RCC 7860 (cell line): Measurements from ENCODE around the gene GPR179.
"Not testable (repeated sequence)": the region's sequence is repeated elsewhere in the genome, so short reads cannot be mapped to it uniquely, and the experiment has no call there.

Experiments used
- DNase-seq: peaks from one replicate; pipeline ENCODE4 v3.0.0-alpha.2; 2015; ENCODE audit warnings: low spot score
- FAIRE-seq: peaks from 2 replicates; lab custom pipeline; 2012; peaks lifted over from hg19 to GRCh38; lab: Jason Lieb, UNC

The GPR179 gene

DNA sequence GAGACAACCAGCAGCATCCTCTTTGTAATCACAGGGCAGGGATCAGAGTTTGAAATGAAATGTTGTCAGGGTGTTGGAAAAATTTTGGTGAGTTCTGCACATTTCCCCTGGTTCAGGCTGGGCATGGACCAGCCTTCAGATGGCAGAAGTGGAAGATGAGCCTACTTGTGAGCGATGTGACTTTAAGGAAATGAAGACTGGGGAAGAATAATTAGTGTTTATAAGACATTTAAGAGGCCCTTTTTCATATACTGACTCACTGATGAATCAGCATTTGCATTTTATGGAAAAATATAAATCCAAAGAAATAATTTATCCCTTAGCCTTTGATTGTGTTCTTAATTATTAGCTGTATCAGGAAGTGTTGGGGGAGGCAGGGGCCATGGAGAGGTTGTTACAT lies 20.9 kb downstream of the GPR179 start:
- FAIRE-seq, result no peak

GRCh38 chr17:38322156-38322779 lies 21.5 kb downstream of the GPR179 start:
- peak; percentile 7 for DNase-seq

More for the DNA sequence above, 20.9 kb downstream of the GPR179 start:
- no peak for DNase-seq

DNA sequence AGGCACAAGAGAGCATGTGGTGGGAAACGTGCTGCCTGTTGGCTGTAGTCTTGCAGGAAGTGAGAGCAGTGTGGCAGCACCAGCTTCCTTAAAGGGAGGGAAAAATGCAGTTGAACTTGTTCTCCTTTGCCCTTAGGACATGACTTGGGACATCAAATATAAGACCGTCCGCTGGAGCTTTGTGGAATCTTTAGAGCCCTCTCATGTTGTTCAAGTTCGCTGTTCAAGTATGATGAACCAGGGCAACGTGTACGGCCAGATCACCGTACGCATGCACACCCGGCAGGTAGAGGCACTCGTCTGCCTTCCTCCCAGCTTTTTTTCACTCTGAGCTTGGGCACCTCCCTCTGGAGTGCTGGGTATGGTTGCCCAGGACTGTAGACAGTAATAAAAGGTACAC lies 23.3 kb downstream of the GPR179 start:
- DNase-seq (no peak), FAIRE-seq (no peak)

More at GRCh38 chr17:38322156-38322779, 21.5 kb downstream of the GPR179 start:
- FAIRE-seq, result no peak

DNA sequence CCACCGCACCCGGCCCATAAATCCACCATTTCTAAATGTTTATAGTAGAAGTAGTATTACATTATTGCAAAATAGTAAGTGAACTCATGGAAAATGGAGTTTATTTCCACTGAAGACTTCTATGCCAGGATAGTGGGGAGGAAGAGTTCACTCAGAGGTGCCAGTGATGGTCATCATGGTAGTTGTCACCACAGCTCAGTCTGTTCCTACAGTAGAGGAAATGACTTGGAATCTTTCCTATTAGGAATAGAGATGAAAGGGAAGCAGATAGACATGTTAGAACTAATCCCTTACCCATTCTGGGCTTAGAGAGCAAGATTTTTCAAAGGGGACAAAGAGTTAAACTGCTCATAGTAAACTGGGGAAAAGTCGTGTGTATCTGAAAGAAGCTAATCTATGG lies 26.7 kb downstream of the GPR179 start:
- FAIRE-seq (no peak), DNase-seq (no peak)

DNA sequence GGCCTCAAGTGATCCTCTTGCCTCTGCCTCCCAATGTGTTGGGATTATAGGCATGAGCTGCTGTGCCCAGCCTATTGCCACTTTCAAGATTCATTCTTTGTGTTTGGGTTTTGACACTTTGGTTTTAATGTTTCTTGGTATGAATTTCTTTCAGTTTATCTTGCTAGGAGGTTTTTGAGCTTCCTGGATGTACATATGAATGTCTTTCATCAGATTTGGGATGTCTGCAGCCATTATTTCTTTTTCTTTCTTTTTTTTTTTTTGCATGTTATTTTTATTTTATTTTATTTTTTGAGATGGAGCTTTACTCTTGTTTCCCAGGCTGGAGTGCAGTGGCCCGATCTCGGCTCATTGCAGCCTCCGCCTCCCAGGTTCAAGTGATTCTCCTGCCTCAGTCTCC lies 28.3 kb downstream of the GPR179 start:
- no peak for DNase-seq
- FAIRE-seq, result no peak

DNA sequence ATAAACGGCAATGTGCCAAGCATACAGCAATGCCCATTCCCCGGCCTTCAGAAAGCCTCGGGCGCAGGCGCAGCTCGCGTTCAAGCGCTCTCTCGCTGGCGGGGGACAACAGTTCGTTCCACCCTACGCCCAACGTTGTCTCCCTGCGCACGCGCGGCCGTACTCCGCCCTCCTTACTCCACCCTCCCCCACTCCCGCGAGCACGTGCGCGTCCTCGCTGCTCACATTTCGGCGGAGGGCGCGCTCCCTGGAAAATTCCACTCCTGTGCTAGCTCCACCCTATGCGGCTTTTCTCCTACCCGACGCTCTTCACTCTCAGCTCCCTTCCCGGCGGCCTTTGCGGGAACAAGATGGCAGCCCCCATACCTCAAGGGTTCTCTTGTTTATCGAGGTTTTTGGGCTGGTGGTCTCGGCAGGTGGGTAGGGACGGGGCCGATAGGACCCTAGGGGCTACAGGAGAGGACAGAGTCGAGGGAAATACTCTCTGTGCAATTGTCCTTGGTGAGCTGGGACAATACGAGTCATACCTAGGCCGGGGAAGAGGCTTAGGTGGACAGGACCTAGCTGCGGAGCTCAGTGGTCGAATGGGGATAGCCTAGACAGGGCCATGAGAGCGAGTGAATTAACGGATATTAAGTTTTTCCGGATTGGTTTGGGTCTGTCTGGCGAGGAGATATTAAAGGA lies 46.8 kb downstream of the GPR179 start, which contains the start of gene MRPL45:
Gene MRPL45 (plus strand): TSS at position 335 of the 684 bp plus-strand sequence. CDS start 16 bp downstream, at position 351.
- FAIRE-seq, result not testable (repeated sequence)
- DNase-seq, result peak; percentile 91

- FAIRE-seq, DNase-seq: not testable (repeated sequence)
Observed at GRCh38 chr17:38295602-38296365, 48.0 kb downstream of the GPR179 start.

- FAIRE-seq, DNase-seq: not testable (repeated sequence)
Observed at GRCh38 chr17:38289760-38290159, 54.0 kb downstream of the GPR179 start.

DNA sequence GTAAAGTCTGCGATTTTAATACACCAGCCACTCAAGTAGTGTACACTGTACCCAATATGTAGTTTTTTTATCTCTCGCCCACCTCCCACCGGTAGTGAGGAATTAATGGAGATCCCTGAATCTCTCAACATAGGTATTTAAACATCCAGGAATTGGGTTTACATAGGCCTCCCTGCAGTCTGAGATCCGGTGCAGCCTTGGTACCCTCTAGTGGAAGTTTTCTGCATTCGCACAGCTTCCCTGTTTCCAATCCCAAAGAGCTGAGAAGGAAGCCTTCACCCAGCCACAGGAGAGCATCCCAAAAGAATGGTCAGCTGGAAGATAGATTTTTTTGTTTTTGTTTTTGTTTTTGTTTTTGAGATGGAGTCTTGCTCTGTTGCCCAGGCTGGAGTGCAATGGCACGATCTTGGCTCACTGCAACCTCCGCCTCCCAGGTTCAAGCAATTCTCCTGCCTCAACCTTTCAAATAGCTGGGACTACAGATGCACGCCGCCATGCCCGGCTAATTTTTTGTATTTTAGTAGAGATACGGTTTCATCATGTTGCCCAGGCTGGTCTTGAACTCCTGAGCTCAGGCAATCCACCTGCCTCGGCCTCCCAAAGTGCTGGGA lies 55.4 kb downstream of the GPR179 start:
- not testable (repeated sequence) for FAIRE-seq
- DNase-seq, result peak; percentile 20

GRCh38 chr17:38286501-38287091 lies 57.2 kb downstream of the GPR179 start:
- peak; percentile 60 for DNase-seq
- FAIRE-seq, result not testable (repeated sequence)

DNA sequence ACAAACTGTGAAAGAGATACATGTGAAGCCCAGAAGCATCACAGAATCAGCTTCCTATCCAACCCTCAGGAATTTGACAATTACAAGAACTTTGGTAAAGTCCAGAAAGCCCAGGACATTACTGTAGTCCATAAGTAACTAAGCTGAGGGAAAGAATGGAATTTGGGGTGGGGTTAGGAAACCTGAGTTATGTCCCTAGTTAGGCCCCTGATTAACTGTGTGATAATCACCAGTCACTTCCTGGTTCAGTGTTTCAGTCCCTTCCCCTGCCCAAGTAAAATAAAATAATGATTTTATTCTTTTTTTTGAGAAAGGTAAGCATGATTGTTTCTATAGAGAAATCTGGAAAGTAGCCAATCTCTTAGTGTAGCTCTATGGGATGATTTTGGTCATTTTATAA lies 57.8 kb downstream of the GPR179 start:
- FAIRE-seq, DNase-seq: not testable (repeated sequence)
